GM18520 (cell line): ENCODE data around the gene RPL10A.

ENCODE experiments used
- ATAC-seq: cut with Tn5 transposase; IDR thresholded peaks from one replicate; pipeline ENCODE4 v1.9.1; 2021; ENCODE audit not compliant: unreplicated experiment

RPL10A gene

DNA sequence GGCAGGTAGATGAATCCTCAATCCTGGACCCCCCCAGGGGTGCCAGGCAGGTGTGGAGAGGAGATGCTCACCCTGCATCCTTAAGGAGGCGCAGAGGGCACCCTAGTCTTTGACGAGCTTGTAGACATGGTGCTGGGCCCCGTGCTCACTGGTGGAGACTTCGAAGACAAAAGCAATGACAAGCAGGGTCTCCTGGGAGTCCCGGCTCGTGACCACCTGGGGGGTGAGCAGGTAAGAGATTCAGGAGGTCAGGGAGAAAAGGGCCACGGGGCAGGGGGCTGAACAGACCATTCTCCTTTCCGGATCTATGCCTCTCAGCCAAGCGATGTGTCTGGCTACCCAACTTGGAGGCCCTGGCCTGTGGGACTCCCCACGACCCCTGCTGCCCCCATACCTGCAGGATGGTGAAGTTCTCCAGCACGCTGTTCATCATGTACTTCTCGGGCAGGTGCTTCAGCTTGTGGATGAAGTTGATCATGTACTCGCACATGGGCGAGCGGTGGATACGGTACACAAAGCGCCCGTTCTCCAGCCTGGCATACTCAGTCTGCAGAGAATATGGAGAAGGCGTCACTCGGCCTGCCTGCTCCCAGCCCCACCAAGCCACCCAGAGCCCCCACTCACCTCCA lies 6.9 kb downstream of the RPL10A start:
- ATAC-seq = no peak

DNA sequence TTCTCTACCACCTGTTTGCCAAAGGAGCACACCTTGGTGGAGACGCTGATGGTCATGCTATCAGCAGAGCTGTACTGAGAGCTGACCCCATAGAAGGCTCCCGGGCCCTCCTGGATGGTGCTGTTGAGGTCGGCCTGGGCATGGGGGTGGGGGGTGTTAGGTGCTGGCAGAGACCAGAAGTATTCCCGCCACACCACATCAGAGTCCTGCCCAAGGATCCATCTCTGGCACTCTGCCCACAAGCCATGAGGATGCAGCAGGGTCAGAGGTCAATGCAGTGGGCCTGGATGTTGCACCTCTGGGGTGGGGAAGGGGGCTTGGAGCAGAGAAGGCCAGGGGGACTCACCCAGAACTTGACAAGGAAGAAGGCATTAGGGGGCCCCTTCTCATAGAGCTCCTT lies 7.4 kb downstream of the RPL10A start:
- no peak for ATAC-seq

DNA sequence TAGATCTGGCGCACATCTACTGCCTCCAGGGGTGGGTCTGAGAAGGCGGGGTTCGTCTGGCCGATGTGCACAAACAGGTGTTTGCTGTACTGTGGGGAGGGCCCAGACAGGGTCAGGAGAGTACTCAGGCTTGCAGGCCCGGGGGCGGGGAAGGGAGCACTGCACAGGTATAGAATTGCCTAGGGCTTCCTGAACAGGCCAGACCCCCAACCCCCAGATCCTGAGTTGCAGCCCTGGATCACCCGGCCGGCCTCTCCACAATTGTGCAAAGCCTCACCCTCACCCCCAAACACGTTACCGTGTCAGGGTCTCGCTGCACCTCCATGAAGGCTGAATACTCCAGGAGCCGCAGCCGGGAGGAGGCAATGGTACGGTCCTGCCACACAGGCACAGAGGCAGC lies 7.8 kb downstream of the RPL10A start:
- ATAC-seq = no peak

DNA sequence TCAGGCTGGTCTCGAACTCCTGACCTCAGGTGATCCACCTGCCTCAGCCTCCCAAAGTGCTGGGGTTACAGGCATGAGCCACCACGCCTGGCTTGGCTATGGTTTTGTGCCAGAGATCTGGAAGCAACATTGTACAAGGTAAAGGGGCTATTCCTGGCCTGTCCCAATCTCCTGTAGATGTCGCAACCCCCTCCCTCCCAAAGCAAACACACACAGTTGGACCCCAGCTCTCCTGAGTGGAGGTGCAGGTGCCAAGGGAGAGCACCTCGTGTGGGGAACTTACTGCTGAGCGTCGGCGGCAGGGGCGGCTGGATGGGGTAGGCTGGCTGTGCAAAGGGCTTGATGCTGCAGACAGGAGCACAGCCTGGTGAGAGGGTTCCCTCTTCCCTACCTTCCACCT lies 8.8 kb downstream of the RPL10A start:
- no peak for ATAC-seq

DNA sequence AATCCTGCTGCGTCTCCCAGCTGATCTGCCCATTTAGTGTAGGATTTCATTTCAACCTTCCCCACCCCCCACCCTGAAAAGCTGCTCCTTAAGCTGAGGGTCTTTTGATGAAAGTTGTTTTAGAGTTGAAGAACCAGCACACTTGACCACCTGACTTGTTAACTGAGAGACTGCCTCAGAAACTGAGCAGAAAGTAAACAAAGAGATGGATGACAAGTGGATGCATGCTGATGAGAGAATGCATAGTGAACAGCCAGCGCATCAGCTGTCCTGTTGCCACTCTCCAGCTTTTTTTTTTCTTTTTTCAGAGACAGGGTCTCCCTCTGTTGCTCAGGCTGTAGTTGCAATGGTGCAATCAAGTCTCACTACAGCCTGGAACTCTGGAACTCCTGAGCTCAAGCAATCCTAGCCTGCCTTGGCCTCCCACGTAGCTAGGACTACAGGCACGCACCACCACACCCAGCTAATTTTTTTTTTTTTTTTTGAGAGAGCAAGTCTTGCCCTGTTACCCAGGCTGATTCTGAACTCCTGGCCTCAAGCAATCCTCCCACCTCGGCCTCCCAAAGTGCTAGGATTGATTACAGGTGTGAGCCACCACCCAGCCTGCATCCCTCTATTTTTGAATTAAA lies 9.5 kb downstream of the RPL10A start:
- ATAC-seq = no peak

DNA sequence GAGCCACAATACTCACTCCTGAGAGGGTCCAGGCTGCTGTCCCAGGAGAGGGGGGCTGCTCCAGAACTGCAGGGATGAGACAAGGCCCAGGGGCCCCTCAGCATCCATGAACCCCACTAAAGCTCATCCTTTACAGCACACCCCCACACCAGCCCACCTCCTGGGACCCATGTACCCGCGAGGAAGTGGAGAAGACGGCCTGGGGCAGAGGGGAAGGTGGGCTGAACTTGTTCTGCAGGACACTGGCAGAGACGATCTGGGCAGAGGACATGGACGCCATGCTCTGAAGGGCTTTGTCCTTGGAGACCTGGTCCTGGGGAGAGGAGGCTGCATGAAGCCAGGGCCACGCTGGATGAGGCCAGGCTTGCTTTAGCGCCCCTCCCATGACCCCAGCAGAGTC lies 10.1 kb downstream of the RPL10A start:
- ATAC-seq = no peak

DNA sequence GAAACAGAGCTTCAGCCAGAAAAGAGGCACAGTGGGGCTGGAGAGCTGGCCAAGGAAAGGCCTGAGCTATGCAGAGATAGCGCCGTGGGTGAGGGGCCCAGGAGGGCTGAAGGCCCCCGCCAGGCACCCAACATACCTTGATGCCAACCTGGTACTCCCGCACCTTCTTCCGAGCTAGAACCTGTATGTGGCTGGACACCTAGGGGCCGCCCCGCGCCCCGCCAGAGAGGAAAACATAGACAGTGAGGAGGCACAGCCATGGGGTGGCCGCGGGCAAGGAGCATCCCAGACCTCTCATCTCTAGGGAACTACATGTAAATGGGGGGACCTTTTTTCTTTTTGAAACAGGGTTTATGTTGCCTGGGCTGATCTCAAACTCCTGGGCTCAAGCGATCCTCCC lies 12.0 kb downstream of the RPL10A start:
- ATAC-seq = no peak

DNA sequence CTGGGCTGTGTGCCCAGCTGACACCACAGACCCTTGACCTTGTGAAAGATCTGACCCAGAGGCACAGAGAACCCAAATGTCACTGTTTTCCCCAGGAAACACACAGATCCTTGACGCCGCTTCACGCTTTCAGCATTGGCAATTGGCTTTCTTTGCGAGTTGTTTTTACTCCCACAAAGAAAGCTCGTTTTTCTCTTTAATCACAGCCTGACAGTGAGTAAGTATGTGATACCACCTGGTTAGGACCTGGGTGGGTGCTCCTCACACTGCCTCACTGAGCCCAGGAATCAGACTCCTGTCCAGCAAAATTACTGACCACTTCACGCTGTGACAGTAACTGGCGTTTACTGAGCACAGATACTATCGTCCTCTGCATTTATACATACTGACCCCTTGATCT lies 13.0 kb downstream of the RPL10A start:
- no peak for ATAC-seq

DNA sequence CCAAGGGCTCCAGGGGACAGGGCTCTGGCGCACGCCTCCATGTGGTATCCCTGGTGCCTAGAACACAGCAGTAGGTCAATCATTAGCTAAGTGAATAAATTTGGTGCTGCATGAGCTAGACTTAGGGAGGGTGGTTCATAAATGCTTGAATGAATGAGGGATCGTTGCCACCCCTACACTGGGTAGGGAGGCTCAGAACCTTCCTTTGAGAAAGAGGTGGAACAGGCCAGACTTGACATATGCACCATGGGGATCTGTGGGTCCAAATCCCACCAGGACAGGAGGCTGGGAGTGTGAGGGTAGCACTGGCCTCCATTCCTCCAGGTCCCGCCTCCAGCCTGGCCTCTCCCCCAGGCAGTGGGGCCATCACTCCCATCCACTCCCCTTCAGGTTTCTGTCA lies 14.9 kb downstream of the RPL10A start:
- no peak for ATAC-seq

DNA sequence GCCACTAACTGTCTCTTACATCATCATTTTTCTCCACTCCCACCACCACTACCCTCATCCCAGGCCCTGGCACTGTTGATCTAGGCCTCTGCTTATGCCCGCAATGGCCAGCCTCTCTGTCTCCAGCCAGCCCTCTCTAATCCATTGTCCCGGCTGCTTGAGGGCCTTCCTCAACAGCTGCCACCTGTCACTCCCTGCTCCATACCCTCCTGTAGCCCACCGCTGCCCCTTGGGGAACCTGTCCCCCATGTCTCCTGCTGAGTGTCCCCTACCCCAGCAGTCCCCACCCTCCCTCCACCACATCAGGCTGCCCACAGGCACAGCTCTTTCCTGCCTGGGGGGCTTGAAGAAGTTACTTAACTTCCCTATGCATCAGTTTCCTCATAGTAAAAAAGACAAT lies 15.3 kb downstream of the RPL10A start:
- no peak for ATAC-seq

DNA sequence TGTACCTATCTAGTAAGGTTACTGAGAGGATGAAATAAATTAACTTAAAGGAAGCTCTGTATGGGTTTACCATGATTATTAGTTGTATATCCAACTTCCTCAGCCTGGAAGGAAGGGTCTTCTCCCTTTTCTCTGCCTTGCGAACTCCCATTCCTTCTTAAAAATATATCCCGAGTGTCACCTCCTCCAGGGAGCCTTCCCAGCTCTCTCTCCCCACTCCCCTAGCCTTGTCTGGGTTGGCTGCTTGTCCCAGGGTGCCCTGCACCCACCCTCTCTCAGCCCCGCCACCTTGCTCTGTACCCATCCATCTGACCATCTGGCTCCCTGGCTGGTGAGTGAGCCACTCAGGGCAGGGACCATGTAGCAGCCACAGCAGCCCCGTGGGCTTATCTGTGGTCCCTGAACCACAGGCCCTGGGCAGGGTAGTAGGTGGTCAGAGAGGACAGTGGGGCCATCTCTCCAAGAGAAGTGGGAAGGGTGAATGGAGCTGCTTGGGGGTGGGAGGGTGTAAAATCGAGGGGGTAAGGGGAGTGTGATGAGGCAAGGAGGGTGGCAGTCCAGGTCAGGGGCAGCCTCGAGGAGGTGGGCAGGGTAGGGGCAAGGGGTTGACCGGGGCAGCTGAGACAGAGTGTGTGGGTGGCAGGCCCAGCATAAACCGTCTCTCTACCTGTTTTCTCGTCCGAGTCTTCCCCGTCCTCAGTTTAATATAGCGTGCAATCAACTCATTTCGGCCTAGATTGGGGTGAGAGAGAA lies 15.9 kb downstream of the RPL10A start:
- ATAC-seq = no peak

DNA sequence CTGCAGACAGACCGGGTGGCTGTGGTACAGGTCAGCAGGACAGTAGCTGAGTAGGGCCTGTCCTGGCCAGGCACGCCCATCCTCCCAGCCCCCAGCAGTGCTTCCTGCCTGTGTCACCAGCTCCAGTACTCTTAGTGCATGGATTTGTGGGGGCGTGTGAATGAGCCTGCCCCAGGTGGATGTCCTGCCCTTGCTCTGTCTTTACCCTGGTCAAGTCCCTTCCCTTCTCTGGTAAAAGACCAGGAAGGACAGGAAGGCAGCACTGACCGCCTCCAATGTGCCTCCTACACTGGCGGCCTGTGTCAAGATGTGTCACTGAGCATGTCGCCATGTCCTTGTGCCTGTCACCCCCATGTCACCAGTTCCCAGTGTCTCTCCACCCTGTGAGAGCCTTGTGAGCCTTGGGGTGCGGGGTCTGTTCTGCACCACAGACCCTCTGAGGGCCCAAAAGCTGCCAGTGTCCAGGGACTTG lies 16.8 kb downstream of the RPL10A start:
- no peak for ATAC-seq

DNA sequence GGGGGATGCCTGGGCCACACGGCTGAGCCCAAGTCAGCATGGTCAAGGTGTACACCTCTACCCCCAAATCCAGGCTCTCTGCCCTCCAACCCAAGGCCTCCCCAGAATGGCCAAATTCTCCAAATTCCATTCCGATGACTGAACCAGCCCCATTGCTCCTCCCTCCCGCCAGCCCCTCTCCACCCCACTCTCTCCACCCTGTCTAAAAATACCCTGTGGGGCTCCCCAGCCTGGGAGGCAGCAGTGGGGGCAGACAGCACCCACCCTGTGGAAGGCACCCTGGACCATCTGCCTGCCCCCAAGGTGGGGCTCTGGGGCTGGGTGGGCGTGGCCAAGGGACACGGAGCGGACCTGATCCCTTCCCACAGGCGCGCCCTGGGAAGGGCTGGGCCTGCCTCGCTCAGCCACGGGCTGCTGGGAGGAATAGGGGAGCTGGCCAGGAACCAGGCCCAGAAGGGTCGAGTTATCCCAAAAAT lies 17.2 kb downstream of the RPL10A start:
- ATAC-seq = no peak

DNA sequence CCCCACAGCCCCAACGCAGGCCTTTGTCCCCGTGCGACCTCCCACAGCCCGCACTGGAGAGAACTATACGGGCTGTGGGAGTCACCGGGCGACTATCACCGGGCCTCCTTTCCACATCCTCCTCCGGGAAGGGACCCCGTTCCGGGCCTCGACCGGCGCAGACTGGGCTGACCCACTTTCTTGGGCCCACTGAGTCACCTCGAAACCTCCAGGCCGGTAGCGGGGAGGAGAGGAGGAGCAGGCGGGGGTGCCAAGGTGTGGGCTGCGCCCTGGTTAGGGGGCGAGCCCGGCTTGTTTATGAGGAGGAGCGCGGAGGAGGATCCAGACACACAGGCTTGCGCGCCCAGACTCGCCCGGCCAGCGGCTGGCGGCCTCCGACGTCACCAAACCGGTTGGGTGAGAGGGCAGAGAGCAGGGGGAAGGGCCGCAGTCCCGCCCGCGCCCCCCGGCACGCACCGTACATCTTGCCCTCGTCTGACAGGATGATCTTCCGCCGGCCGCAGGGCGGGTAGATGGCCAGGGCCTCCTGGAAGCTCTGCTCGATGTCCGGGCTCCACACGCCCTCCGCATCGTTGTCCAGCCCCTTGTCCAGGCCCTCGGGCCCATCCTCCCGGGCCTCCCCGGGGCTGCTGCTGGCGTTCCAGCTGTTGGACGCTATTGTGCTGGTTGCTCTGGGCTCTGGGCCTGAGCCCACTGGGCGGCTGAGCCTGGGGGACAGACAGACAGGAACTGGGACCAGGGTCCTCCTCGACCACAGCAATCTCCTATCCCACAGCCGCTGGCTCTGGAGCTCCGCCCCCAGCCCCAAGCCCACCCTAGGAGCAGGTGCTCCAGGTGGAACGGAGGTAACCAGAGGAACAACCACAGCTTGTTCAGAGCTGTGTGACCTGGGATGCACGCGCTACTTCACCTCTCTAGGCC lies 18.1 kb downstream of the RPL10A start:
- ATAC-seq = no peak

DNA sequence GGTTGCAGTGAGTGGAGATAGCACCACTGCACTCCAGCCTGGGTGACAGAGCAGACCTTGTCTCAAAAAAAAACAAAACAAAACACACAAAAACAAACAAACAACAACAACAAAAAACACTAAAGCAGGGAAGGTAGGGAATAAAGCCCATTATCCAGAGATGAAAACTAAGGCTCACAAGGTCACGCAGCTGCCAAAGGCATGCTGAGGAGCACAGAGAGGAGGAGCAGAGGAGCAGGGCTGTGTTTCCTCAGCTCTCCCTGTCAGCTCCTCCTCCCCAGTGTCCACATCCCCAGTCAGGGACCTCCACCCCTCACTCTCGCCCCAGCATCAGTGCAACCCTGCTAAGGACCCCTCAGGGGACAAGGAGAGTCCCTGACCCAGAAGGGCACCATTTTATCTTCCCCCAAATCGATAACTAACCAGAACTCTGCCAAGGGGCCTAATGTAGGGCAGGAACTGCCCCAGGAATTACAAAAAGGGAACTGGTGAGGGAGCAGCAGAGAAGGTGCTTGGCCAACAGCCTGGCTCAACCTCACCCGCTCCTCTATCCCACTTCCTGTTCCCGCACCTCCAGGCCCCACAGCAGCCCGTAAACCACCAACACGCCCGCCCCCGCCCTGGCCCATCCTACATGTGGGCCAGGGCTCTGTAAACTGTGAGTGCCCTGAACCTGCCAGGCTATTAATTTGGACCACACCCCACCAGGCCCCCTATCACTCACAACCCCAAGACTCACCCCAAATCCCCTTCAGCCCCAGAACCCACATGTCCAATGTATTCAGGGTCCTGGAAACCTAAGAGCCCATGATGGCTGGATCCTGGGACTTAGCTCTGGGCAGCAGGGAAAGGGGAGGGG lies 19.7 kb downstream of the RPL10A start:
- no peak for ATAC-seq

DNA sequence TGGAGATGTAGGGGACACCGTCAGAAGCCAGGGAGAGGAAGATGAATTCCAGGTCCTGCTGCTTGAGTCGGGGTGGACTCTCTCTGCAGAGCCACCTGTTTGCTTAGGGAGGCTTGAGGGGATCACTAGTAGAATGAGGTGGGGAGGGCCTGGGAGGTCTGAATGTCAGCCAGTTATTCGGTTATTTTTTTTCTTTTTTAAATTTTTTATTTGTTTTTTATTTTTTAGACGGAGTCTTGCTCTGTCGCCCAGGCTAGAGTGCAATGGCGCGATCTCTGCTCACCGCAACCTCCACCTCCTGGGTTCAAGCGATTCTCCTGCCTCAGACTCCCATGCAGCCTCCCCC lies 20.3 kb downstream of the RPL10A start:
- no peak for ATAC-seq

DNA sequence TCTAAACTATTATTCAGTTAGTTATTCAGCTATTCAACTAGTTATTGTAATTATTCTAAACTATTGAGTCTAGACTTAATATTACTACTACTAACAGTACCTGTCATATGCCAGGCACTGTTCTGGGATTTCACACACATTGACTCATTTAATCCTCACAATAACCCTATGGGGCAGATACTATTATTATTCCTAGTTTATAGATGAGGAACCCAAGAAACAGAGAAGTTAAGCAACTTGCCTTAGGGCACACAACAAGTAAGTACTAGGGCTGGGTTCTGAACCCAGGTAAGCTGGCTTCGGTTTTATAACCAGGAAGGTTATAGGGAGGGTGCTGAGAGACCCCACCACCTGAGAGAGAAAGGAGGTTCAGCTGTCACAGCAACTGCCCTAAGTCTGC lies 20.9 kb downstream of the RPL10A start:
- ATAC-seq = no peak

DNA sequence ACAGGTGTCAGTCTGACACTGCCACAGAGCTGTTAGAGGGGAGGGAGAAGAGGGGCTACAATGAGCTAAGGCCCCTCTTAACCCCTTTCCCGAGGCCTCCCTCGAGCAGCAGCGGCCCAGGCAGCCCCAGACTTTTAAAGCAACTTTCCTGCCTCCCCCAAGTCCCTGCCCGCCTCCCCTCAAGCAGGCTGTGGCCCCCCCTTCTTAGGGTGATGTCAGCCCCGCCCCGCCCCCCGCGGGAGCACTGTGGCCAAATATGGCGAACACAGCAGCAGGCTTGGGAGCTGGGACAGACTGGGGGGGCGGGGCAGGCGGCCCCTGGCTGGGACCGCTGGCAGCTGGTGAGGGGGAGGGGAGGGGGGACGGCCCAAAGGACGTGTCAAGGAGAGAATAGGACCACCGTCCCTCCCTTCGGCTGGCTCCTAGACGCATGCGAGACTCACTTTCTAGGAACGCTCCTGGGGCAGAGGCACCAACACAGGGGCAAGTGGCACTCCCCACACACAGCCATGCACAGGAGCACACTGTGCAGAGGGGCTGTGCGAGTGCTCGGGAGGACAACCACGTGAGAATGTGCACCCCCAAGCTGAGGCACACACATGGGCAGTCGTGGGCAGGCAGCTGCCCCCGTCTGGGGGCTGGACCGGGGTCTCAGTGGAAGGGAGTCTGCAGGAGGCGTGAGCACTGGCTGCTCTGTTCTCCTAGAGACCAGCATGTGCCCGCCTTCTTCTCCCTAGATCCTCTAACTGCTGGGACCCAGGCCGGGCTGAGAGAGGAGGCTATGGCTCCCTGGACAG lies 22.0 kb downstream of the RPL10A start:
- no peak for ATAC-seq

DNA sequence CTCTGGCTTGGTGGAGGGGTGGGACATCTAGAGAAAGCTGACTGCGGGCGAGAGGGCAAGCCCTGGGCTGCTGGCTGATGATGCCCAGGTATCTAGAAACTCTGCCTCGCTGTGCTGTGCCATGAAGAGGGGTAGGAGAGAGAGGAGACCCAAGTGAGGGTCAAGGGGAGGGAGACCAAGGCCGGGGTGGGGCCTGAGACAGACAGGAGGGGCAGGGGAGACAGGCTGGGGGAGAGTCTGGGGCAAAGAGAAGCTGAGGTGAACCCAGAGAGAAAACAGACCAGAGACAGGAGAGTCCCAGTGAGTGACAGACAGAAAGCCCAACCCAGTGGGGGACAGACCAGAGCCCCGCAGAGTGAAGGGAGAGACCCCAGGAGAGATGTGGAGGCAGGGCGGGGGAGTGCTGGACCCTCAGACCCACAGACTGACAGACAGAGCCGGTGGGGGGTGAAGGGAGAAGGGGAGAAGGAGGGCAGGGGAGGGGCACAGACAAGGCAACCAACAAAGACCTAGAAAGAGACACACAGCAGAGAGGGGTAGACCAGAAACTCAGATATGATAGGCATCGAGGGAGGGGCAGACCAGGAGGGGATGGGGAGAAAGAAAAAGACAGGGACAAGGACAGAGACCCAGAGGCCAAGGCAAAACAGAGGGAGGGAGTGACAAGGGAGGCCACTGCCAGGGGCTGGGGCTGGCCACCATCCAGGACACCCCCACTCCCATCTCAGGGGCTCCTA lies 22.8 kb downstream of the RPL10A start:
- no peak for ATAC-seq
